SW 1271 (cell line): ENCODE measurements around the gene PSMD5.
"Not testable (repeated sequence)": the region's sequence is repeated elsewhere in the genome, so short reads cannot be mapped to it uniquely, and the experiment has no call there.

Experiments
- DNase-seq, 2 experiments: peaks; one replicate each; lab custom pipeline; 2025; lab: John Stamatoyannopoulos, UW

The PSMD5 gene

GRCh38 chr9:120807607-120808379, 34.9 kb downstream of the PSMD5 start:
- DNase-seq: no peak

GRCh38 chr9:120804784-120805363, 37.8 kb downstream of the PSMD5 start:
- not testable (repeated sequence) for DNase-seq

GRCh38 chr9:120801441-120801840, 41.3 kb downstream of the PSMD5 start:
- no peak for DNase-seq

GRCh38 chr9:120792898-120793765, 49.6 kb downstream of the PSMD5 start, which contains the start of gene FBXW2:
Gene FBXW2, minus strand, starts transcription at chr9:120793416. Its CDS starts 5,158 bp downstream, at chr9:120788258.
- peak; percentile 72 to 83 for DNase-seq

GRCh38 chr9:120791161-120791560, 51.6 kb downstream of the PSMD5 start:
- no peak for DNase-seq

GRCh38 chr9:120787933-120788332, 54.8 kb downstream of the PSMD5 start:
- no peak for DNase-seq

- no peak for DNase-seq
Observed at GRCh38 chr9:120783602-120784047, 59.1 kb downstream of the PSMD5 start.

GRCh38 chr9:120781236-120781635, 61.5 kb downstream of the PSMD5 start:
- DNase-seq: no peak

- DNase-seq: no peak
Observed at GRCh38 chr9:120780367-120780766, 62.4 kb downstream of the PSMD5 start.

- no peak for DNase-seq
Observed at GRCh38 chr9:120779227-120779626, 63.5 kb downstream of the PSMD5 start.

GRCh38 chr9:120778758-120779157, 64.0 kb downstream of the PSMD5 start:
- DNase-seq: no peak

- no peak for DNase-seq
Observed at GRCh38 chr9:120777229-120777628, 65.5 kb downstream of the PSMD5 start.

GRCh38 chr9:120776788-120777187, 65.9 kb downstream of the PSMD5 start:
- DNase-seq: no peak

GRCh38 chr9:120775859-120776258, 66.9 kb downstream of the PSMD5 start:
- DNase-seq: no peak

- DNase-seq: no peak
Observed at GRCh38 chr9:120774719-120775118, 68.0 kb downstream of the PSMD5 start.

GRCh38 chr9:120773256-120773655, 69.5 kb downstream of the PSMD5 start:
- no peak for DNase-seq

- DNase-seq: no peak
Observed at GRCh38 chr9:120770931-120771330, 71.8 kb downstream of the PSMD5 start.

GRCh38 chr9:120768886-120769285, 73.8 kb downstream of the PSMD5 start:
- DNase-seq: no peak

- DNase-seq: no peak
Observed at GRCh38 chr9:120768247-120768646, 74.5 kb downstream of the PSMD5 start.

GRCh38 chr9:120767451-120767850, 75.3 kb downstream of the PSMD5 start:
- no peak for DNase-seq
